Measurements from ENCODE around the gene ZBTB40.

DNA sequence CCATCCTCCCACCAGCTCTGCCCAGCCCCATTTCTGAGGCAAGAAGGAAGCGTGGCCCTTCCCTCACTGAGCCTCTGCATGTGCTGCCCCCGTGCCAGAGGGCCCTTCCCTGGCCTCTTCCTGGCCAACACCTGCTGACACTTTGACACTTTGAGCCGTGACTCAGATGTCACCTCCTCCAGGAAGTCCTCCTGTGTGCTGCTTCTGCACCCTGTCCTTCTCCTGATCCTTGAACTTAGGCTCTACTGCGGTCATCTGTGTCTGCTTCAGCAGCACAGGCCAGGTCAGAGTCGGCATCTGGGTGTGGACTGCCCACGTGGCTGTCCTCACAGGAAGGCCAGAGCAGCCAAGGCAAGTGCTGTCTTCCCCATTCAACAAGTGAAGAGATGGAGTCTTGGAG, 92.0 kb downstream of the ZBTB40 start:
- TF ChIP-seq, protein P1, sequence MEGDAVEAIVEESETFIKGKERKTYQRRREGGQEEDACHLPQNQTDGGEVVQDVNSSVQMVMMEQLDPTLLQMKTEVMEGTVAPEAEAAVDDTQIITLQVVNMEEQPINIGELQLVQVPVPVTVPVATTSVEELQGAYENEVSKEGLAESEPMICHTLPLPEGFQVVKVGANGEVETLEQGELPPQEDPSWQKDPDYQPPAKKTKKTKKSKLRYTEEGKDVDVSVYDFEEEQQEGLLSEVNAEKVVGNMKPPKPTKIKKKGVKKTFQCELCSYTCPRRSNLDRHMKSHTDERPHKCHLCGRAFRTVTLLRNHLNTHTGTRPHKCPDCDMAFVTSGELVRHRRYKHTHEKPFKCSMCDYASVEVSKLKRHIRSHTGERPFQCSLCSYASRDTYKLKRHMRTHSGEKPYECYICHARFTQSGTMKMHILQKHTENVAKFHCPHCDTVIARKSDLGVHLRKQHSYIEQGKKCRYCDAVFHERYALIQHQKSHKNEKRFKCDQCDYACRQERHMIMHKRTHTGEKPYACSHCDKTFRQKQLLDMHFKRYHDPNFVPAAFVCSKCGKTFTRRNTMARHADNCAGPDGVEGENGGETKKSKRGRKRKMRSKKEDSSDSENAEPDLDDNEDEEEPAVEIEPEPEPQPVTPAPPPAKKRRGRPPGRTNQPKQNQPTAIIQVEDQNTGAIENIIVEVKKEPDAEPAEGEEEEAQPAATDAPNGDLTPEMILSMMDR (IDR thresholded peaks at IDR 0.05 in 2 of 3, conservative IDR thresholded peaks at IDR 0.05 in 1 of 3; ENCODE audit: borderline replicate concordance in 1 of 3, insufficient read depth in 1 of 3, low read depth in 2 of 3, low read length in 2 of 3), result no peak
- TF ChIP-seq POLR2A (IDR thresholded peaks at IDR 0.05; ENCODE audit: borderline replicate concordance, extremely low read depth, insufficient read depth, insufficient read length) (no peak), EGR1 (IDR thresholded peaks at IDR 0.05; ENCODE audit: low read depth) (no peak), POLR2AphosphoS5 (IDR thresholded peaks at IDR 0.05; ENCODE audit: low read depth, low read length) (no peak)
- TF ChIP-seq, protein P2, sequence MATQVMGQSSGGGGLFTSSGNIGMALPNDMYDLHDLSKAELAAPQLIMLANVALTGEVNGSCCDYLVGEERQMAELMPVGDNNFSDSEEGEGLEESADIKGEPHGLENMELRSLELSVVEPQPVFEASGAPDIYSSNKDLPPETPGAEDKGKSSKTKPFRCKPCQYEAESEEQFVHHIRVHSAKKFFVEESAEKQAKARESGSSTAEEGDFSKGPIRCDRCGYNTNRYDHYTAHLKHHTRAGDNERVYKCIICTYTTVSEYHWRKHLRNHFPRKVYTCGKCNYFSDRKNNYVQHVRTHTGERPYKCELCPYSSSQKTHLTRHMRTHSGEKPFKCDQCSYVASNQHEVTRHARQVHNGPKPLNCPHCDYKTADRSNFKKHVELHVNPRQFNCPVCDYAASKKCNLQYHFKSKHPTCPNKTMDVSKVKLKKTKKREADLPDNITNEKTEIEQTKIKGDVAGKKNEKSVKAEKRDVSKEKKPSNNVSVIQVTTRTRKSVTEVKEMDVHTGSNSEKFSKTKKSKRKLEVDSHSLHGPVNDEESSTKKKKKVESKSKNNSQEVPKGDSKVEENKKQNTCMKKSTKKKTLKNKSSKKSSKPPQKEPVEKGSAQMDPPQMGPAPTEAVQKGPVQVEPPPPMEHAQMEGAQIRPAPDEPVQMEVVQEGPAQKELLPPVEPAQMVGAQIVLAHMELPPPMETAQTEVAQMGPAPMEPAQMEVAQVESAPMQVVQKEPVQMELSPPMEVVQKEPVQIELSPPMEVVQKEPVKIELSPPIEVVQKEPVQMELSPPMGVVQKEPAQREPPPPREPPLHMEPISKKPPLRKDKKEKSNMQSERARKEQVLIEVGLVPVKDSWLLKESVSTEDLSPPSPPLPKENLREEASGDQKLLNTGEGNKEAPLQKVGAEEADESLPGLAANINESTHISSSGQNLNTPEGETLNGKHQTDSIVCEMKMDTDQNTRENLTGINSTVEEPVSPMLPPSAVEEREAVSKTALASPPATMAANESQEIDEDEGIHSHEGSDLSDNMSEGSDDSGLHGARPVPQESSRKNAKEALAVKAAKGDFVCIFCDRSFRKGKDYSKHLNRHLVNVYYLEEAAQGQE (IDR thresholded peaks at IDR 0.05; ENCODE audit: low read depth), result no peak

Data from HCT116 (cell line).